Measurements from ENCODE around the gene BTN3A1. TPM values are rescaled to one million over a fixed set of nuclear protein-coding genes. Genes with fewer than 3 reads are reported as not detected.

Gene BTN3A1
- total and polyA plus RNA-seq, 2 of the 13 experiments (the other 11 are each of a cell fraction or from before 2014, with no cell fraction given): 13.3 to 14.0 TPM

DNA sequence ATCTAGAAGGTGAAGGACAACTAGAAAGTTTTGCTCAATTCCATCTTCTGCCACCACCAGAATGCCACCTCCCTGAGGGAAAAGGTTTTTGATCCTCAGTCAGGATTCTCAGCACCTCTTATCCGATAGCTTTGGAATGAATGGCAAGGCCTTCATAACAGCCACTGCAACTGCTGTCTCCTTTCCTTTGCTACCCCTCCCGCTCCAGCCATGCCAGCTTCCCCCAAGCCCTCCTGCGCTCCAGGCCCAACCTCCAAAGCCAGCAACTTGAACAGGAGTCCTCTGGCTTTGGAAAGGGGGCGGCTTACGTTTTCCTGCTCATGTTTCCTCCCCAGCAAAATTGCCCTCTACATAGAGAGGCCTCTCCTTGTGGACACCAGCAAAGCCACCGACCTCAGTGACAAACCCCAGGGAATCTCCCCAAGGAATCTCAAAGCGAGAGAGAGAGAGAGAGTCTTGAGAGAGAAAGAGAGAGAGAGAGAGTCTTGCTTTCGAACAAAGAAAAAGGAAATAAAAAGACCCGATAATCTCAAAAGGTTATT lies 55.3 kb downstream of the BTN3A1 start (continued):
- TF ChIP-seq, protein P1, sequence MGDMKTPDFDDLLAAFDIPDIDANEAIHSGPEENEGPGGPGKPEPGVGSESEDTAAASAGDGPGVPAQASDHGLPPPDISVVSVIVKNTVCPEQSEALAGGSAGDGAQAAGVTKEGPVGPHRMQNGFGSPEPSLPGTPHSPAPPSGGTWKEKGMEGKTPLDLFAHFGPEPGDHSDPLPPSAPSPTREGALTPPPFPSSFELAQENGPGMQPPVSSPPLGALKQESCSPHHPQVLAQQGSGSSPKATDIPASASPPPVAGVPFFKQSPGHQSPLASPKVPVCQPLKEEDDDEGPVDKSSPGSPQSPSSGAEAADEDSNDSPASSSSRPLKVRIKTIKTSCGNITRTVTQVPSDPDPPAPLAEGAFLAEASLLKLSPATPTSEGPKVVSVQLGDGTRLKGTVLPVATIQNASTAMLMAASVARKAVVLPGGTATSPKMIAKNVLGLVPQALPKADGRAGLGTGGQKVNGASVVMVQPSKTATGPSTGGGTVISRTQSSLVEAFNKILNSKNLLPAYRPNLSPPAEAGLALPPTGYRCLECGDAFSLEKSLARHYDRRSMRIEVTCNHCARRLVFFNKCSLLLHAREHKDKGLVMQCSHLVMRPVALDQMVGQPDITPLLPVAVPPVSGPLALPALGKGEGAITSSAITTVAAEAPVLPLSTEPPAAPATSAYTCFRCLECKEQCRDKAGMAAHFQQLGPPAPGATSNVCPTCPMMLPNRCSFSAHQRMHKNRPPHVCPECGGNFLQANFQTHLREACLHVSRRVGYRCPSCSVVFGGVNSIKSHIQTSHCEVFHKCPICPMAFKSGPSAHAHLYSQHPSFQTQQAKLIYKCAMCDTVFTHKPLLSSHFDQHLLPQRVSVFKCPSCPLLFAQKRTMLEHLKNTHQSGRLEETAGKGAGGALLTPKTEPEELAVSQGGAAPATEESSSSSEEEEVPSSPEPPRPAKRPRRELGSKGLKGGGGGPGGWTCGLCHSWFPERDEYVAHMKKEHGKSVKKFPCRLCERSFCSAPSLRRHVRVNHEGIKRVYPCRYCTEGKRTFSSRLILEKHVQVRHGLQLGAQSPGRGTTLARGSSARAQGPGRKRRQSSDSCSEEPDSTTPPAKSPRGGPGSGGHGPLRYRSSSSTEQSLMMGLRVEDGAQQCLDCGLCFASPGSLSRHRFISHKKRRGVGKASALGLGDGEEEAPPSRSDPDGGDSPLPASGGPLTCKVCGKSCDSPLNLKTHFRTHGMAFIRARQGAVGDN (CRISPR knock-in tag; IDR thresholded peaks at IDR 0.05): peak; percentile 42
- TF ChIP-seq ESRRA (CRISPR knock-in tag; IDR thresholded peaks at IDR 0.05; ENCODE audit: low read depth): no peak
- TF ChIP-seq, protein P2, sequence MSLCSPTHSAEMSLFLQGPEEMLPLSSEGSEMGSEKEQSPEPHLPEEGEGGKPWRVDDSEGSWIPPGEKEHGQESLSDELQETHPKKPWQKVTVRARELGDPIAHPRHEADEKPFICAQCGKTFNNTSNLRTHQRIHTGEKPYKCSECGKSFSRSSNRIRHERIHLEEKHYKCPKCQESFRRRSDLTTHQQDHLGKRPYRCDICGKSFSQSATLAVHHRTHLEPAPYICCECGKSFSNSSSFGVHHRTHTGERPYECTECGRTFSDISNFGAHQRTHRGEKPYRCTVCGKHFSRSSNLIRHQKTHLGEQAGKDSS (CRISPR knock-in tag; IDR thresholded peaks at IDR 0.05; ENCODE audit: borderline replicate concordance, low read depth): no peak
- 0 out of 2 replicates have a peak, but pooled peaks have one; percentile 48 for TF ChIP-seq GLI4 (CRISPR knock-in tag; IDR thresholded peaks at IDR 0.05; ENCODE audit: borderline replicate concordance)
- no peak for TF ChIP-seq ELF4 (CRISPR knock-in tag; IDR thresholded peaks at IDR 0.05; ENCODE audit: borderline replicate concordance)
- TF ChIP-seq, protein P3, sequence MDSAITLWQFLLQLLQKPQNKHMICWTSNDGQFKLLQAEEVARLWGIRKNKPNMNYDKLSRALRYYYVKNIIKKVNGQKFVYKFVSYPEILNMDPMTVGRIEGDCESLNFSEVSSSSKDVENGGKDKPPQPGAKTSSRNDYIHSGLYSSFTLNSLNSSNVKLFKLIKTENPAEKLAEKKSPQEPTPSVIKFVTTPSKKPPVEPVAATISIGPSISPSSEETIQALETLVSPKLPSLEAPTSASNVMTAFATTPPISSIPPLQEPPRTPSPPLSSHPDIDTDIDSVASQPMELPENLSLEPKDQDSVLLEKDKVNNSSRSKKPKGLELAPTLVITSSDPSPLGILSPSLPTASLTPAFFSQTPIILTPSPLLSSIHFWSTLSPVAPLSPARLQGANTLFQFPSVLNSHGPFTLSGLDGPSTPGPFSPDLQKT (CRISPR knock-in tag; IDR thresholded peaks at IDR 0.05; ENCODE audit: borderline replicate concordance): no peak
- TF ChIP-seq, protein P4, sequence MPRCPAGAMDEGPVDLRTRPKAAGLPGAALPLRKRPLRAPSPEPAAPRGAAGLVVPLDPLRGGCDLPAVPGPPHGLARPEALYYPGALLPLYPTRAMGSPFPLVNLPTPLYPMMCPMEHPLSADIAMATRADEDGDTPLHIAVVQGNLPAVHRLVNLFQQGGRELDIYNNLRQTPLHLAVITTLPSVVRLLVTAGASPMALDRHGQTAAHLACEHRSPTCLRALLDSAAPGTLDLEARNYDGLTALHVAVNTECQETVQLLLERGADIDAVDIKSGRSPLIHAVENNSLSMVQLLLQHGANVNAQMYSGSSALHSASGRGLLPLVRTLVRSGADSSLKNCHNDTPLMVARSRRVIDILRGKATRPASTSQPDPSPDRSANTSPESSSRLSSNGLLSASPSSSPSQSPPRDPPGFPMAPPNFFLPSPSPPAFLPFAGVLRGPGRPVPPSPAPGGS (CRISPR knock-in tag; IDR thresholded peaks at IDR 0.05): no peak
- TF ChIP-seq ZNF326 (CRISPR knock-in tag; IDR thresholded peaks at IDR 0.05; ENCODE audit: borderline replicate concordance): no peak
- TF ChIP-seq, protein P5, sequence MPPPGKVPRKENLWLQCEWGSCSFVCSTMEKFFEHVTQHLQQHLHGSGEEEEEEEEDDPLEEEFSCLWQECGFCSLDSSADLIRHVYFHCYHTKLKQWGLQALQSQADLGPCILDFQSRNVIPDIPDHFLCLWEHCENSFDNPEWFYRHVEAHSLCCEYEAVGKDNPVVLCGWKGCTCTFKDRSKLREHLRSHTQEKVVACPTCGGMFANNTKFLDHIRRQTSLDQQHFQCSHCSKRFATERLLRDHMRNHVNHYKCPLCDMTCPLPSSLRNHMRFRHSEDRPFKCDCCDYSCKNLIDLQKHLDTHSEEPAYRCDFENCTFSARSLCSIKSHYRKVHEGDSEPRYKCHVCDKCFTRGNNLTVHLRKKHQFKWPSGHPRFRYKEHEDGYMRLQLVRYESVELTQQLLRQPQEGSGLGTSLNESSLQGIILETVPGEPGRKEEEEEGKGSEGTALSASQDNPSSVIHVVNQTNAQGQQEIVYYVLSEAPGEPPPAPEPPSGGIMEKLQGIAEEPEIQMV (CRISPR knock-in tag; IDR thresholded peaks at IDR 0.05; ENCODE audit: low read depth): peak; percentile 31; the same call in 1 of the 2 replicates
- no peak for TF ChIP-seq ATF1 (CRISPR knock-in tag; IDR thresholded peaks at IDR 0.05)
- 0 out of 2 replicates have a peak, but pooled peaks have one; percentile 37 for TF ChIP-seq SMAD3 (CRISPR knock-in tag; IDR thresholded peaks at IDR 0.05)
- no peak for TF ChIP-seq NCOA5 (CRISPR knock-in tag; IDR thresholded peaks at IDR 0.05)
- TF ChIP-seq PHF20 (CRISPR knock-in tag; IDR thresholded peaks at IDR 0.05): peak; percentile 7; the same call in 1 of the 2 replicates
- TF ChIP-seq SMARCC2 (IDR thresholded peaks at IDR 0.05): no peak
- TF ChIP-seq PITX1 (CRISPR knock-in tag; IDR thresholded peaks at IDR 0.05): peak; percentile 12; the same call in 1 of the 2 replicates
- TF ChIP-seq, protein P6, sequence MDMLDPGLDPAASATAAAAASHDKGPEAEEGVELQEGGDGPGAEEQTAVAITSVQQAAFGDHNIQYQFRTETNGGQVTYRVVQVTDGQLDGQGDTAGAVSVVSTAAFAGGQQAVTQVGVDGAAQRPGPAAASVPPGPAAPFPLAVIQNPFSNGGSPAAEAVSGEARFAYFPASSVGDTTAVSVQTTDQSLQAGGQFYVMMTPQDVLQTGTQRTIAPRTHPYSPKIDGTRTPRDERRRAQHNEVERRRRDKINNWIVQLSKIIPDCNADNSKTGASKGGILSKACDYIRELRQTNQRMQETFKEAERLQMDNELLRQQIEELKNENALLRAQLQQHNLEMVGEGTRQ (IDR thresholded peaks at IDR 0.05; ENCODE audit: low read depth, low read length): no peak
- TF ChIP-seq, protein P6 (CRISPR knock-in tag; IDR thresholded peaks at IDR 0.05; ENCODE audit: borderline replicate concordance): no peak
